H1 (cell line): ENCODE data around the gene CENATAC. TPM values are rescaled to one million over a fixed set of nuclear protein-coding genes. Genes with fewer than 3 reads are reported as not detected.

Experiments
- CTCF ChIA-PET: fragments of 300-600 bp; sonication (Branson Sonifier 250); formaldehyde crosslinking; loops from one replicate; lab custom pipeline; 2021; ENCODE audit not compliant: partially characterized antibody; lab: Charles Lee
- POLR2A ChIA-PET: fragments of 300-600 bp; sonication (Branson Sonifier 250); formaldehyde crosslinking; loops from one replicate; lab custom pipeline; 2021; ENCODE audit warnings: inconsistent platforms; ENCODE audit not compliant: partially characterized antibody; lab: Charles Lee
- DNase-seq, 2 experiments: peaks; one replicate each; pipeline versions ENCODE4 v3.0.0 to v3.0.0-alpha.2; 2010 to 2022; ENCODE audit warnings: low spot score in 2 of 2, low read depth in 1 of 2, mixed read lengths in 1 of 2
- FAIRE-seq: peaks from 2 replicates; lab custom pipeline; 2011; peaks lifted over from hg19 to GRCh38; lab: Jason Lieb, UNC
- H2AFZ ChIP-seq: 2 replicates; pipeline ENCODE4 v1.8.1; 2012; ENCODE audit warnings: low read length, inconsistent platforms
- H2AK5ac ChIP-seq: 2 replicates; pipeline ENCODE4 v1.6.1; 2013; ENCODE audit warnings: low read depth, low read length
- H2BK120ac ChIP-seq: replicated peaks from 2 replicates; pipeline ENCODE3; 2013; ENCODE audit warnings: low read depth, low read length, inconsistent platforms
- H2BK12ac ChIP-seq: 2 replicates; pipeline ENCODE4 v1.6.1; 2013; ENCODE audit warnings: low read depth, low read length
- H2BK15ac ChIP-seq: 2 replicates; pipeline ENCODE4 v1.6.1; 2013; ENCODE audit warnings: low read length
- H2BK20ac ChIP-seq: 2 replicates; pipeline ENCODE4 v1.6.1; 2013; ENCODE audit warnings: low read length
- H2BK5ac ChIP-seq: 2 replicates; pipeline ENCODE4 v1.6.1; 2013; ENCODE audit warnings: low read depth, low read length
- H3K14ac ChIP-seq: 2 replicates; pipeline ENCODE4 v1.6.1; 2013; ENCODE audit warnings: inconsistent platforms; ENCODE audit not compliant: insufficient read length
- H3K18ac ChIP-seq: 2 replicates; pipeline ENCODE4 v1.6.1; 2013; ENCODE audit warnings: low read length; ENCODE audit errors: extremely low read depth
- H3K23ac ChIP-seq: 2 replicates; pipeline ENCODE4 v1.6.1; 2013; ENCODE audit warnings: inconsistent platforms; ENCODE audit not compliant: insufficient read length
- H3K23me2 ChIP-seq: 2 replicates; pipeline ENCODE4 v1.6.1; 2013; ENCODE audit warnings: low read depth, low read length
- H3K27ac ChIP-seq: 2 replicates; pipeline ENCODE4 v1.6.1; 2011; ENCODE audit warnings: low read depth, low read length, inconsistent platforms
- H3K27me3 ChIP-seq, 4 experiments: replicated peaks in 1 of 4; 1 replicate in 1 of 4; 2 replicates in 3 of 4; pipeline versions ENCODE4 v1.6.1 to v1.8.1; 2011 to 2013; ENCODE audit warnings: low read length in 3 of 4, mild to moderate bottlenecking in 3 of 4, inconsistent platforms in 2 of 4, mixed read lengths in 2 of 4, moderate library complexity in 1 of 4; ENCODE audit not compliant: control insufficient read depth in 3 of 4, insufficient read depth in 3 of 4; ENCODE audit errors: extremely low read depth in 1 of 4
- H3K36me3 ChIP-seq, 4 experiments: 2 replicates each; pipeline versions ENCODE4 v1.6.1 to v1.8.1; 2011 to 2013; ENCODE audit warnings: mild to moderate bottlenecking in 4 of 4, low read length in 3 of 4, moderate library complexity in 2 of 4, control low read depth in 1 of 4, inconsistent platforms in 1 of 4; ENCODE audit not compliant: insufficient read depth in 4 of 4, control insufficient read depth in 2 of 4
- H3K4ac ChIP-seq: replicated peaks from 2 replicates; pipeline ENCODE3; 2013; ENCODE audit warnings: low read length, low read depth, mixed read lengths, inconsistent platforms; ENCODE audit not compliant: insufficient read length
- H3K4me1 ChIP-seq, 4 experiments: replicated peaks in 1 of 4; 1 replicate in 1 of 4; 2 replicates in 3 of 4; pipeline versions ENCODE4 v1.6.1 to v1.8.1; 2011 to 2013; ENCODE audit warnings: low read length in 3 of 4, inconsistent platforms in 2 of 4, mixed read lengths in 1 of 4; ENCODE audit not compliant: insufficient read depth in 4 of 4, control insufficient read depth in 3 of 4
- H3K4me2 ChIP-seq, 2 experiments: 2 replicates each; pipeline versions ENCODE4 v1.6.1 to v1.8.1; 2011 to 2013; ENCODE audit warnings: low read depth in 2 of 2, low read length in 2 of 2, control low read depth in 1 of 2, inconsistent platforms in 1 of 2, mild to moderate bottlenecking in 1 of 2; ENCODE audit not compliant: insufficient read depth in 1 of 2
- H3K4me3 ChIP-seq, 4 experiments: fragments of 200-600, 300-600 bp in 1 of 4; sonication (generic), shearing (Covaris generic), sonication (Bioruptor Twin) in 1 of 4; 2 replicates each; pipeline versions ENCODE4 v1.5.1 to v1.8.1; 2011 to 2016; ENCODE audit warnings: low read length in 4 of 4, low read depth in 3 of 4, control low read depth in 2 of 4, inconsistent platforms in 2 of 4, mild to moderate bottlenecking in 2 of 4, mixed read lengths in 1 of 4, moderate library complexity in 1 of 4; ENCODE audit not compliant: insufficient read depth in 2 of 4; ENCODE audit errors: extremely low read depth in 1 of 4
- H3K56ac ChIP-seq: replicated peaks from 2 replicates; pipeline ENCODE3; 2013; ENCODE audit warnings: low read depth, mild to moderate bottlenecking, mixed read lengths, low read length, inconsistent platforms; ENCODE audit not compliant: insufficient read length
- H3K79me1 ChIP-seq: 2 replicates; pipeline ENCODE4 v1.6.1; 2013; ENCODE audit warnings: low read depth, low read length, control low read depth
- H3K79me2 ChIP-seq, 2 experiments: 2 replicates each; pipeline versions ENCODE4 v1.6.1 to v1.8.1; 2012 to 2013; ENCODE audit warnings: low read length in 2 of 2, mild to moderate bottlenecking in 2 of 2, inconsistent platforms in 1 of 2; ENCODE audit not compliant: insufficient read depth in 2 of 2, control insufficient read depth in 1 of 2
- H3K9ac ChIP-seq, 4 experiments: replicated peaks in 1 of 4; 1 replicate in 1 of 4; 2 replicates in 3 of 4; pipeline versions ENCODE4 v1.6.1 to v1.8.1; 2011 to 2013; ENCODE audit warnings: low read depth in 3 of 4, low read length in 3 of 4, control low read depth in 2 of 4, mild to moderate bottlenecking in 2 of 4, moderate library complexity in 2 of 4, inconsistent platforms in 1 of 4; ENCODE audit errors: extremely low read depth in 1 of 4
- H3K9me3 ChIP-seq, 2 experiments: 2 replicates each; pipeline versions ENCODE4 v1.6.1 to v1.8.1; 2012 to 2013; ENCODE audit warnings: mild to moderate bottlenecking in 2 of 2, moderate library complexity in 2 of 2, control low read depth in 1 of 2, inconsistent platforms in 1 of 2, low read depth in 1 of 2, low read length in 1 of 2, mixed read lengths in 1 of 2; ENCODE audit not compliant: insufficient read depth in 2 of 2
- H4K20me1 ChIP-seq, 2 experiments: replicated peaks in 1 of 2; 2 replicates each; pipeline versions ENCODE3 to v1.8.1; 2011 to 2013; ENCODE audit warnings: inconsistent platforms in 2 of 2, low read length in 2 of 2, mild to moderate bottlenecking in 1 of 2; ENCODE audit not compliant: insufficient read depth in 2 of 2, control insufficient read depth in 1 of 2
- H4K5ac ChIP-seq: 2 replicates; pipeline ENCODE4 v1.6.1; 2013; ENCODE audit warnings: low read length, low read depth, mixed read lengths, inconsistent platforms; ENCODE audit not compliant: insufficient read length
- H4K8ac ChIP-seq: 2 replicates; pipeline ENCODE4 v1.8.0; 2013; ENCODE audit warnings: mild to moderate bottlenecking, moderate library complexity, low read length, inconsistent platforms; ENCODE audit not compliant: insufficient read depth; ENCODE audit errors: extremely low read depth
- H4K91ac ChIP-seq: replicated peaks from 2 replicates; pipeline ENCODE3; 2013; ENCODE audit warnings: low read length, mixed read lengths, inconsistent platforms; ENCODE audit not compliant: insufficient read length
- BCL11A ChIP-seq, 2 experiments: IDR thresholded peaks; one replicate each; pipeline ENCODE4 v1.6.1; 2011; ENCODE audit warnings: low read depth in 2 of 2, low read length in 2 of 2, mild to moderate bottlenecking in 2 of 2
- CHD1 ChIP-seq: IDR thresholded peaks from 2 replicates; pipeline ENCODE4 v1.6.1; 2012; ENCODE audit warnings: low read depth, low read length, improper control_type of control experiment
- FOSL1 ChIP-seq: IDR thresholded peaks from 2 replicates; pipeline ENCODE4 v1.6.1; 2011; ENCODE audit warnings: mild to moderate bottlenecking, low read depth, low read length, moderate library complexity; ENCODE audit not compliant: insufficient read depth
- HDAC2 ChIP-seq, 2 experiments: fragments of 300-600 bp in 1 of 2; sonication (generic) in 1 of 2; IDR thresholded peaks; 2 replicates each; pipeline ENCODE4 v1.6.1; 2011 to 2012; ENCODE audit warnings: low read depth in 2 of 2, low read length in 2 of 2, mild to moderate bottlenecking in 2 of 2, moderate library complexity in 2 of 2, borderline replicate concordance in 1 of 2, inconsistent platforms in 1 of 2
- JUND ChIP-seq: IDR thresholded peaks from 2 replicates; pipeline ENCODE4 v1.6.1; 2011; ENCODE audit warnings: mild to moderate bottlenecking, improper control_type of control experiment, low read length
- TBP ChIP-seq: IDR thresholded peaks from 2 replicates; pipeline ENCODE4 v1.6.1; 2011; ENCODE audit warnings: low read depth, low read length, improper control_type of control experiment
- WGBS, 2 experiments: shearing (Covaris generic) in 1 of 2; methylation state at CpG; one replicate each; pipeline versions ENCODE4 v1.1.6 to v1.1.7; 2013 to 2015; ENCODE audit warnings: low lambda C conversion rate in 2 of 2, mixed read lengths in 2 of 2, inconsistent platforms in 1 of 2, low coverage in 1 of 2, missing lambda C conversion rate in 1 of 2; ENCODE audit not compliant: insufficient replicate concordance in 2 of 2, insufficient coverage in 1 of 2, insufficient read length in 1 of 2; ENCODE audit errors: extremely low coverage in 1 of 2, missing lambda C conversion rate in 1 of 2; 5-methylcytosine and 5-hydroxymethylcytosine counted together
- long read RNA-seq, 2 experiments: library from RNA in 1 of 2; library from capped mRNA in 1 of 2; stranded (forward); transcript quantifications; one replicate each; pipeline ENCODE4 v2.0.0, GENCODE V29; 2021; ENCODE audit warnings: inconsistent platforms in 1 of 2
- polyA minus RNA-seq, 3 experiments: library from RNA; depleted of rRNA, polyadenylated mRNA; stranded (reverse); fragments of >200 nt; gene quantifications; 1 replicate in 2 of 3; 2 replicates in 1 of 3; pipeline ENCODE4 v1.2.3, GENCODE V29; 2011
- polyA plus RNA-seq, 7 experiments: library from polyadenylated mRNA; depleted of rRNA in 3 of 7; stranded (reverse) in 5 of 7; unstranded in 2 of 7; fragments of >200 nt in 5 of 7; fragments of 200-250 nt in 2 of 7; gene quantifications; 1 replicate in 5 of 7; 2 replicates in 1 of 7; 4 replicates in 1 of 7; pipeline versions ENCODE4 v1.2.1 to v1.2.3, GENCODE V29; 2011 to 2013; ENCODE audit warnings: missing spikeins in 2 of 7, mixed read lengths in 2 of 7
- total RNA-seq: library from RNA; stranded (reverse); fragmentation: NEBNext Ultra II Directional; extraction: Animal tissue kit (Norgen Biotek cat#: 25700); gene quantifications from 2 replicates; pipeline ENCODE4 v1.2.1, GENCODE V29; 2021
- TF ChIP-seq, protein P1 (sequence below): IDR thresholded peaks from 2 replicates; pipeline ENCODE4 v1.6.1; 2012; ENCODE audit warnings: inconsistent platforms

The CENATAC gene
- total RNA-seq (33.1 and 36.4 TPM in 2 replicates), polyA plus RNA-seq (2011; rRNA removed) (20.1 and 22.7 TPM in 2 replicates), polyA minus RNA-seq (2011; rRNA and poly(A)+ RNA removed) (29.4 and 32.4 TPM in 2 replicates)
- 27.0 TPM for polyA plus RNA-seq (2011; cell fraction: cytosol; rRNA removed)
- 33.9 TPM for polyA plus RNA-seq (2011; cell fraction: nucleus; rRNA removed)
- 31.1 to 37.2 TPM (median 35.4 TPM) in 4 replicates for polyA plus RNA-seq (2012, experiment 1 of 2)
- polyA plus RNA-seq (2012, experiment 2 of 2): 15.7 TPM
- polyA plus RNA-seq (2013, experiment 1 of 2): 41.8 TPM
- polyA plus RNA-seq (2013, experiment 2 of 2): 33.2 TPM
- 18.3 TPM for polyA minus RNA-seq (2011; cell fraction: cytosol; rRNA and poly(A)+ RNA removed)
- polyA minus RNA-seq (2011; cell fraction: nucleus; rRNA and poly(A)+ RNA removed): 50.4 TPM
- long read RNA-seq, experiment 1, partial matches to known transcripts: 7 of 12 reads
- long read RNA-seq, experiment 1, other reads (novel, unspliced or antisense): 4 of 12 reads
- long read RNA-seq, experiment 2, partial matches to known transcripts: 3 of 8 reads
- long read RNA-seq, experiment 2, other reads (novel, unspliced or antisense): 1 of 8 reads

DNA sequence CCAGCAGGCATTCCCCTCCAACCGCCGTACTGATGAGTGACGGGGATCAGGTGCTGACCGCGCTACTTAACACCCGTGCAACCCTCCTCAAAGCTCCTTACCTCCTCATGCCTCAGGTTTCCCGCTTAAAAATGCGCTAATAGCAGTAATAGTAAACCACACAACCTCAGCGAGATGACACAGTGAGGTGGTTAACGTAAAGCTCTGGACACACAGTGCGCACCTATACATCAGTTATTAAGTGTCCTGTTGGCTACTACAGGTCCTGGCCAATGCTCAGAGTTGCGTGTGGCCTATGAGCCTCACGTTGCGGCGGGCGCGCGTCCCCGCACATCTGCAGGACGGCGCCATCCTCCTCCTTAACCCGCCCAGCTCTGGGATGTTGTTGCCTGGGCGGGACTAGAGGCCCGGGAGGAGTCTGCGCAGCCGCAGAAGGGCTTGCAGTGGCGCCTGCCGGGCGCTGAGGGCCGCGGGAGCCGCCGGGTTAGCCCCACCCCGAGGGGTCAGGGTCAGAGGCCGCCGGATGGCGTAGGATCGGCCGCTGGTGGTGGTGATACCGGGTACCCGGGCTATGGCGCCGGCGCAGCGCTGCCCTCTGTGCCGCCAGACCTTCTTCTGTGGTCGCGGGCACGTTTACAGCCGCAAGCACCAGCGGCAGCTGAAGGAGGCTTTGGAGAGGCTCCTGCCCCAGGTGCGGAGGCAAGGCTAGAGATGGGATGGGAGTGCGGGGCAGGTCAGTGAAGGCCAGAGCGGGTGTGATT is at the start of gene CENATAC:
Gene CENATAC, plus strand, starts transcription at position 512 of the 761 bp plus-strand sequence. Its CDS starts 60 bp downstream, at position 572.
- Histone ChIP-seq H4K5ac (peak within 1 kb of the TSS; percentile 78), H4K8ac (peak within 1 kb of the TSS; percentile 90), H3K23ac (no peak within 1 kb of the TSS), H3K9me3 (no peaks in the 10 kb centered on the region), H4K91ac (peak within 1 kb of the TSS; percentile 69), H2BK20ac (no peak within 1 kb of the TSS), H3K4me3 (peak within 1 kb of the TSS; percentile 84 to 97 (median 90)), H3K79me1 (peaks cover 7% of the 10 kb centered on the region), H3K56ac (peak within 1 kb of the TSS; percentile 90), H3K18ac (peak within 1 kb of the TSS; percentile 85), H2BK12ac (peak within 1 kb of the TSS; percentile 45), H3K27ac (peak within 1 kb of the TSS; percentile 72), H3K4me1 (peaks cover 0 to 6% (median under 1%) of the 10 kb centered on the region in 4 experiments; a peak in 2 of 7 replicates), H3K4ac (peak within 1 kb of the TSS; percentile 97), H3K36me3 (peaks cover 3 to 30% (median 17%) of the 10 kb centered on the region in 4 experiments; a peak in 7 of 8 replicates), H2BK5ac (peak within 1 kb of the TSS; percentile 93), H3K9ac (peak within 1 kb of the TSS; percentile 78 to 93 (median 81)), H2BK120ac (no peak within 1 kb of the TSS), H2BK15ac (no peak within 1 kb of the TSS; the same call in 1 of the 2 replicates), H2AFZ (peak within 1 kb of the TSS; percentile 97), H3K4me2 (peak within 1 kb of the TSS; percentile 95 to 100), H3K23me2 (peaks cover 12% of the 10 kb centered on the region), H4K20me1 (no peaks in the 10 kb centered on the region), H3K14ac (peak within 1 kb of the TSS; percentile 51), H3K27me3 (no peaks in the 10 kb centered on the region), H2AK5ac (peak within 1 kb of the TSS; percentile 76), H3K79me2 (peaks cover 0 to 41% of the 10 kb centered on the region in 2 experiments; a peak in 3 of 4 replicates)
- POLR2A ChIA-PET: interaction anchor here (0.7 to 15.2 kb wide), 20 partner anchors 13 to 344 kb away, joined by 3 to 264 read pairs (median 3); partner anchors contain the start of genes HMBS, RPS25, SLC37A4 and TRAPPC4
- FAIRE-seq: no peak
- CTCF ChIA-PET: interaction anchor here (0.7 to 1.4 kb wide), 3 partner anchors 34 to 121 kb away, joined by 3 to 5 read pairs (median 3); no protein-coding TSS in a partner anchor
- 2% methylated on average over 54 of the region's 54 CpGs; no CpG with 5 or more reads in 1 of the 2 experiments for WGBS, 2 experiments
- DNase-seq: peak; percentile 77 to 95
- TF ChIP-seq, protein P1, sequence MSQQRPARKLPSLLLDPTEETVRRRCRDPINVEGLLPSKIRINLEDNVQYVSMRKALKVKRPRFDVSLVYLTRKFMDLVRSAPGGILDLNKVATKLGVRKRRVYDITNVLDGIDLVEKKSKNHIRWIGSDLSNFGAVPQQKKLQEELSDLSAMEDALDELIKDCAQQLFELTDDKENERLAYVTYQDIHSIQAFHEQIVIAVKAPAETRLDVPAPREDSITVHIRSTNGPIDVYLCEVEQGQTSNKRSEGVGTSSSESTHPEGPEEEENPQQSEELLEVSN: peak; percentile 99
- TF ChIP-seq TBP (peak; percentile 43), JUND (no peak), BCL11A (IDR thresholded peaks at IDR 0.05; ENCODE audit: low read depth in 2 of 2, low read length in 2 of 2) (no peak), HDAC2 (IDR thresholded peaks at IDR 0.05; ENCODE audit: borderline replicate concordance in 1 of 2, low read depth in 2 of 2, low read length in 2 of 2) (peak in 1 of 2 experiments; percentile 24; a peak in 1 of 4 replicates), CHD1 (no peak), FOSL1 (no peak)
